ENCODE measurements around the gene CYP17A1. TPM values are rescaled to one million over a fixed set of nuclear protein-coding genes. Genes with fewer than 3 reads are reported as not detected.

The CYP17A1 gene
- total RNA-seq, 6 experiments from 2014 or later: not detected

Other genes starting within 250 kb of the CYP17A1 start
- gene TRIM8, start 192.9 kb downstream of the CYP17A1 start, total RNA-seq (2021; fragmentation: NEBNext Ultra II Directional; extraction: Animal tissue kit (Norgen Biotek cat#: 25700)): 100 to 1,000 TPM; 123 to 148 (median 135) TPM
- 10 to 100 TPM; 13.2 to 18.4 (median 16.8) TPM for gene ARL3, start 123.0 kb downstream of the CYP17A1 start, total RNA-seq (2021; fragmentation: NEBNext Ultra II Directional; extraction: Animal tissue kit (Norgen Biotek cat#: 25700))
- gene SFXN2, start 122.8 kb downstream of the CYP17A1 start, total RNA-seq (2021; fragmentation: NEBNext Ultra II Directional; extraction: Animal tissue kit (Norgen Biotek cat#: 25700)): 1 to 10 TPM; 2.2 to 4.4 (median 3.5) TPM
- 10 to 100 TPM; 34.9 to 40.7 (median 38.6) TPM for gene WBP1L, start 93.5 kb downstream of the CYP17A1 start, total RNA-seq (2021; fragmentation: NEBNext Ultra II Directional; extraction: Animal tissue kit (Norgen Biotek cat#: 25700))
- 10 to 100 TPM; 11.5 to 18.1 (median 13.5) TPM for gene BORCS7, start 16.8 kb upstream of the CYP17A1 start, total RNA-seq (2021; fragmentation: NEBNext Ultra II Directional; extraction: Animal tissue kit (Norgen Biotek cat#: 25700))
- gene AS3MT, start 32.1 kb upstream of the CYP17A1 start, total RNA-seq (2021; fragmentation: NEBNext Ultra II Directional; extraction: Animal tissue kit (Norgen Biotek cat#: 25700)): 1 to 10 TPM; 2.4 to 3.9 (median 2.9) TPM
- gene CNNM2, start 80.9 kb upstream of the CYP17A1 start, total RNA-seq (2021; fragmentation: NEBNext Ultra II Directional; extraction: Animal tissue kit (Norgen Biotek cat#: 25700)): 1 to 10 TPM; 7.7 to 9.1 (median 8.1) TPM

Data from HFFc6 (cell line).